K562 (cell line): ENCODE data around the gene QSOX2. TPM values are rescaled to one million over a fixed set of nuclear protein-coding genes. Genes with fewer than 3 reads are reported as not detected.

Experiments used
- ATAC-seq: fragments of 200-7000 bp; cut with Tn5 transposase; 3 replicates; pipeline ENCODE4 v1.9.1; 2020; ENCODE audit warnings: moderate library complexity
- BruUV-seq: library from RNA; stranded (reverse); fragments of 400-500 nt; replicated peaks from 2 replicates; lab custom pipeline; 2021; lab: Mats Ljungman, UMichigan
- CTCF ChIA-PET: fragments of 300-600 bp; formaldehyde crosslinking; extraction: SDS; loops from one replicate; lab custom pipeline; 2021; ENCODE audit warnings: low intra/inter-chr PET ratio; lab: Yijun Ruan, JAX
- POLR2A ChIA-PET: fragments of 300-600, 350-650 bp; sonication (Branson Sonifier 250); formaldehyde crosslinking; extraction: SDS; loops from one replicate; lab custom pipeline; 2021; ENCODE audit warnings: antibody characterized with exemption, inconsistent platforms; lab: Yijun Ruan, JAX
- DNase-seq, 4 experiments: peaks; one replicate each; pipeline versions ENCODE4 v3.0.0 to v3.0.0-alpha.2; 2011 to 2018; ENCODE audit warnings: low spot score in 3 of 4, mixed read lengths in 3 of 4; ENCODE audit errors: extremely low read depth in 1 of 4
- FAIRE-seq: peaks from 2 replicates; lab custom pipeline; 2011; peaks lifted over from hg19 to GRCh38; lab: Jason Lieb, UNC
- H2AFZ ChIP-seq: 2 replicates; pipeline ENCODE4 v1.6.0; 2011; ENCODE audit warnings: low read depth, low read length, control low read depth, inconsistent platforms
- H3K27ac ChIP-seq: fragments of 200-600 bp; 3 replicates; pipeline ENCODE4 v1.8.0; 2011; ENCODE audit warnings: low read depth, mild to moderate bottlenecking, control low read depth, inconsistent platforms, low read length, moderate library complexity, mixed read lengths; ENCODE audit errors: extremely low read depth
- H3K27me3 ChIP-seq, 2 experiments: fragments of 300-600 bp in 1 of 2; 2 replicates in 1 of 2; 3 replicates in 1 of 2; pipeline versions ENCODE4 v1.6.0 to v1.8.0; 2011; ENCODE audit warnings: inconsistent platforms in 2 of 2, low read length in 2 of 2, mild to moderate bottlenecking in 1 of 2, mixed read lengths in 1 of 2, moderate library complexity in 1 of 2; ENCODE audit not compliant: control insufficient read depth in 2 of 2, insufficient read depth in 2 of 2
- H3K36me3 ChIP-seq: fragments of 300-600 bp; 3 replicates; pipeline ENCODE4 v1.8.0; 2011; ENCODE audit warnings: mild to moderate bottlenecking, low read length, inconsistent platforms; ENCODE audit not compliant: control insufficient read depth, insufficient read depth
- H3K4me1 ChIP-seq, 2 experiments: fragments of 200-600 bp in 1 of 2; replicated peaks in 1 of 2; 2 replicates in 1 of 2; 3 replicates in 1 of 2; pipeline versions ENCODE4 v1.5.1 to v1.8.0; 2011; ENCODE audit warnings: inconsistent platforms in 2 of 2, low read length in 2 of 2, mild to moderate bottlenecking in 1 of 2, mixed read lengths in 1 of 2, moderate library complexity in 1 of 2; ENCODE audit not compliant: control insufficient read depth in 2 of 2, insufficient read depth in 2 of 2
- H3K4me2 ChIP-seq: 2 replicates; pipeline ENCODE4 v1.6.1; 2011; ENCODE audit warnings: low read length, control low read depth, inconsistent platforms, mixed read lengths; ENCODE audit not compliant: insufficient read depth
- H3K4me3 ChIP-seq: fragments of 200-600 bp; sonication (generic), shearing (Covaris generic); 2 replicates; pipeline ENCODE4 v1.5.1; 2016; ENCODE audit warnings: control low read depth, inconsistent platforms
- H3K79me2 ChIP-seq: fragments of 200-600 bp; 3 replicates; pipeline ENCODE4 v1.8.0; 2011; ENCODE audit warnings: low read length, inconsistent platforms; ENCODE audit not compliant: control insufficient read depth, insufficient read depth
- H3K9ac ChIP-seq, 2 experiments: 2 replicates each; pipeline versions ENCODE4 v1.6.0 to v1.6.1; 2011; ENCODE audit warnings: low read depth in 2 of 2, low read length in 2 of 2, control low read depth in 1 of 2, inconsistent platforms in 1 of 2, mild to moderate bottlenecking in 1 of 2, mixed read lengths in 1 of 2; ENCODE audit not compliant: insufficient read depth in 1 of 2
- H3K9me1 ChIP-seq: one replicate; pipeline ENCODE4 v1.6.0; 2011; ENCODE audit warnings: inconsistent platforms, mild to moderate bottlenecking, low read length, moderate library complexity; ENCODE audit not compliant: control insufficient read depth, insufficient read depth
- H3K9me3 ChIP-seq: replicated peaks from 2 replicates; pipeline ENCODE4 v1.5.1; 2011; ENCODE audit warnings: low read depth, low read length, inconsistent platforms; ENCODE audit not compliant: control insufficient read depth, insufficient read depth
- H4K20me1 ChIP-seq: replicated peaks from 2 replicates; pipeline ENCODE4 v1.6.1; 2011; ENCODE audit warnings: low read length, inconsistent platforms, mixed read lengths; ENCODE audit not compliant: control insufficient read depth, insufficient read depth
- FIP1L1 ChIP-seq: fragments of 200-400 bp; formaldehyde crosslinking; IDR thresholded peaks from 2 replicates; pipeline ENCODE4 v1.6.1; 2018; ENCODE audit warnings: mild to moderate bottlenecking, low read depth, low read length; ENCODE audit not compliant: poor library complexity, severe bottlenecking
- JUND ChIP-seq, 2 experiments: IDR thresholded peaks; 2 replicates in 1 of 2; 3 replicates in 1 of 2; pipeline ENCODE4 v1.6.1; 2011; ENCODE audit warnings: borderline replicate concordance in 2 of 2, low read depth in 2 of 2, low read length in 2 of 2, improper control_type of control experiment in 1 of 2, missing biosample characterization in 1 of 2, missing genetic modification characterization in 1 of 2, missing genetic modification reagents in 1 of 2
- KDM5B ChIP-seq: fragments of 200-600 bp; sonication (generic); IDR thresholded peaks from 2 replicates; pipeline ENCODE4 v1.6.1; 2012; ENCODE audit warnings: low read depth, mild to moderate bottlenecking, moderate library complexity, low read length, control low read depth, inconsistent platforms; ENCODE audit not compliant: insufficient replicate concordance
- ZKSCAN1 ChIP-seq: fragments of 150-350 bp; IDR thresholded peaks from 2 replicates; pipeline ENCODE4 v1.6.1; 2016; ENCODE audit warnings: low read depth, low read length
- ZNF12 ChIP-seq: sonication (generic); formaldehyde crosslinking; IDR thresholded peaks from 2 replicates; pipeline ENCODE4 v1.4.0; 2020; ENCODE audit warnings: mild to moderate bottlenecking, missing genetic modification reagents
- ZNF695 ChIP-seq: fragments of 450-650 bp; formaldehyde crosslinking; IDR thresholded peaks from 2 replicates; pipeline ENCODE4 v1.4.0; 2020; ENCODE audit warnings: mild to moderate bottlenecking, moderate library complexity
- ZNF77 ChIP-seq: fragments of 250-450 bp; sonication (Bioruptor Pico); IDR thresholded peaks from 2 replicates; pipeline ENCODE4 v1.5.0; 2020
- ZNF780A ChIP-seq: fragments of 250-450 bp; sonication (Bioruptor Pico); IDR thresholded peaks from 2 replicates; pipeline ENCODE4 v1.5.0; 2021; ENCODE audit warnings: mild to moderate bottlenecking
- WGBS: fragments of 100-300 bp; shearing (Covaris generic); methylation state at CpG from one replicate; pipeline ENCODE4 v1.1.6; 2016; ENCODE audit warnings: low coverage, mixed read lengths; ENCODE audit not compliant: insufficient coverage; ENCODE audit errors: missing lambda C conversion rate; 5-methylcytosine and 5-hydroxymethylcytosine counted together
- in situ Hi-C: fragments of 300-500 bp; cut with MboI; formaldehyde crosslinking; loops from 4 replicates; pipeline ENCODE4 v1.15.0; 2018; ENCODE audit warnings: inconsistent platforms, mixed read lengths
- intact Hi-C: fragments of 100-400 bp; cut with micrococcal nuclease; formaldehyde crosslinking; loops from 2 replicates; pipeline ENCODE4 v1.14.2; 2022
- polyA plus RNA-seq, 8 experiments: library from polyadenylated mRNA; depleted of rRNA in 4 of 8; stranded (reverse) in 5 of 8; unstranded in 3 of 8; fragments of >200 nt; fragmentation: Nextera tagmentation in 2 of 8; fragmentation: Illumina TruSeq in 1 of 8; extraction: Ambion mirVana in 2 of 8; extraction: Trizol in 1 of 8; gene quantifications; 2 replicates each; pipeline versions ENCODE4 v1.2.1 to v1.2.3, GENCODE V29; 2011 to 2014; ENCODE audit warnings: inconsistent platforms in 1 of 8, missing spikeins in 1 of 8
- total RNA-seq, 7 experiments: library from RNA; depleted of rRNA in 6 of 7; stranded (reverse); fragments of >200 nt in 6 of 7; fragmentation: Illumina TruSeq in 2 of 7; extraction: Trizol in 2 of 7; gene quantifications; 2 replicates each; pipeline versions ENCODE4 v1.2.1 to v1.2.3, GENCODE V29; 2011 to 2021; ENCODE audit warnings: low replicate concordance in 1 of 7
- TF ChIP-seq, protein P1 (sequence below): fragments of 450-650 bp; formaldehyde crosslinking; IDR thresholded peaks from 2 replicates; pipeline ENCODE4 v1.4.0; 2022; ENCODE audit warnings: mild to moderate bottlenecking, moderate library complexity
- TF ChIP-seq, protein P2 (sequence below): fragments of 450-650 bp; formaldehyde crosslinking; IDR thresholded peaks from 2 replicates; pipeline ENCODE4 v1.4.0; 2020; ENCODE audit warnings: mild to moderate bottlenecking, moderate library complexity
- TF ChIP-seq, protein P3 (sequence below), 2 experiments: fragments of 450-650 bp; IDR thresholded peaks; 2 replicates each; pipeline ENCODE4 v1.6.1; 2016

Gene QSOX2
- total and polyA plus RNA-seq, 9 of the 15 experiments (the other 6 are each of a cell fraction or from before 2014, with no cell fraction given): 0.51 to 23.7 (median 12.7) TPM

DNA sequence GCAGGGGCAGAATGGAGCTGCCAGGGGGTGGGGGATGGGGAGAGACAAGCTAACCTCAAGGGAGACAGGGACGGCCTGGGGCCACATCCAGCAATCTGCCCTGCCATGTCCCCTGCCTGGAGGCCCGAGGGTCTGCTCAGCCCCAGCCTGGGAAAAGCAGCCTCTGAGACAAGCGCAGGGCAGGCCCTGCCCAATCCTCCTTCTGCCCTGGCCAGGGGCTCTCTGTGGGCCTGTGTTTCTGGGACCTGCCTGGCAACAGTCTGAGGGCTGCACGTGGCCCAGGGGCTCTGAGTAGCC is 13.9 kb upstream of the QSOX2 start:
- Histone ChIP-seq H2AFZ (no peak overlapping the region), H3K9ac (no peak overlapping the region; a peak in 1 of 4 replicates), H3K4me3 (no peak overlapping the region), H3K27me3 (peaks cover 18 to 62% of the 10 kb centered on the region in 2 experiments; a peak in 4 of 5 replicates), H3K4me1 (peaks cover 0 to 83% of the 10 kb centered on the region in 2 experiments; a peak in 3 of 5 replicates), H4K20me1 (no peaks in the 10 kb centered on the region; the same call in none of the 2 replicates), H3K36me3 (no peaks in the 10 kb centered on the region), H3K9me1 (no peaks in the 10 kb centered on the region), H3K4me2 (no peak overlapping the region), H3K27ac (no peak overlapping the region), H3K9me3 (no peaks in the 10 kb centered on the region), H3K79me2 (no peaks in the 10 kb centered on the region)
- intact Hi-C loops: no loop called here
- in situ Hi-C loops: no loop called here
- ATAC-seq (no peak), DNase-seq (no peak), FAIRE-seq (no peak)
- ChIA-PET CTCF (no interaction called here), POLR2A (no interaction called here)
- TF ChIP-seq ZNF12 (CRISPR knock-in tag) (no peak), ZNF77 (no peak)
- TF ChIP-seq, protein P1, sequence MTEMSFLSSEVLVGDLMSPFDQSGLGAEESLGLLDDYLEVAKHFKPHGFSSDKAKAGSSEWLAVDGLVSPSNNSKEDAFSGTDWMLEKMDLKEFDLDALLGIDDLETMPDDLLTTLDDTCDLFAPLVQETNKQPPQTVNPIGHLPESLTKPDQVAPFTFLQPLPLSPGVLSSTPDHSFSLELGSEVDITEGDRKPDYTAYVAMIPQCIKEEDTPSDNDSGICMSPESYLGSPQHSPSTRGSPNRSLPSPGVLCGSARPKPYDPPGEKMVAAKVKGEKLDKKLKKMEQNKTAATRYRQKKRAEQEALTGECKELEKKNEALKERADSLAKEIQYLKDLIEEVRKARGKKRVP (CRISPR knock-in tag): no peak
- WGBS: 15% methylated on average over 4 of the region's 4 CpGs
- BruUV-seq: no TSS peak

DNA sequence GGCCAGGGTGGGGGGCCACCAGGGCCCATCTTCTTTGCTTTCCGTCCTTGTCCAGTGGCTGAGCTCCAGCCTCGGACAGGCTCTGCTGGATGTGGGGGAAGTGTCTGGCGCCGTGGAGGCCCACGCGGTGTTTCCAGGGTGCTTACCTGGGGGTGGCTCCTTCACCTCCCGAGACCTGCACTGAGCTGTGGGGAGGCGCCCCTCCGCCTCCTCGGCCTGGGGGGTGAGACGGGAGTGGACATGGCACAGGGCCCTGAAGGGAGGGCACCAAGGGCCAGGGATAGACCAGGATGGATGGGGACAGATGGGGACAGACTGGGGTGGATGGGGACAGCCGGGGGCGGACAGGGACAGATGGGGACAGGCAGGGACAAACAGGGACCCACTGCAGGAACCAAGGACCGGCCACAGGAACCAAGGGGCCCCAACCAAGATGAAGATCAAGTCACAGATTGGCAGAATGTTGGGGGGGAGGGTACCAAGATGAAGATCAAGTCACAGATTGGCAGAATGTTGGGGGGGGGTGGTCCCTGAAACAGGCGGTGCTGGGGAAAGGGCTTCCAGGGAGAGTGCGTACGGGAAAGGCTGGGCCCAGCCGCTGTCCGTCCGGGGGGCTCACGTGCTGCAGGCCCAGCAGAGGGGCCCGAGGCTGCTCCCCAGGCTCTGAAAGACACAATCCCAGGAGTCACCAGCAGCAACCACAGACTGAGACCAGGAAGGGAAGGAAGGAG is 13.3 kb upstream of the QSOX2 start:
- DNase-seq (no peak), FAIRE-seq (no peak), ATAC-seq (no peak)
- POLR2A ChIA-PET: no interaction called here
- BruUV-seq: no TSS peak
- H3K4me3 ChIP-seq: no peak overlapping the region
- no peaks in the 10 kb centered on the region for H3K9me3 ChIP-seq
- H3K79me2 ChIP-seq: no peaks in the 10 kb centered on the region
- in situ Hi-C loops (no loop called here), intact Hi-C loops (no loop called here)
- no peak overlapping the region for H3K27ac ChIP-seq
- peaks cover 17 to 57% of the 10 kb centered on the region in 2 experiments; a peak in 4 of 5 replicates for H3K27me3 ChIP-seq
- no peak overlapping the region for H3K4me2 ChIP-seq
- no peaks in the 10 kb centered on the region; the same call in none of the 2 replicates for H4K20me1 ChIP-seq
- H3K9me1 ChIP-seq: no peaks in the 10 kb centered on the region
- CTCF ChIA-PET: no interaction called here
- no peak overlapping the region for H2AFZ ChIP-seq
- no peaks in the 10 kb centered on the region for H3K36me3 ChIP-seq
- H3K9ac ChIP-seq: no peak overlapping the region
- peaks cover 0 to 83% of the 10 kb centered on the region in 2 experiments; a peak in 3 of 5 replicates for H3K4me1 ChIP-seq
- 39% methylated on average over 21 of the region's 22 CpGs for WGBS
- TF ChIP-seq JUND (IDR thresholded peaks at IDR 0.05; ENCODE audit: borderline replicate concordance, low read depth, low read length): no peak
- no peak for TF ChIP-seq JUND (tag; IDR thresholded peaks at IDR 0.05; ENCODE audit: borderline replicate concordance, low read depth, low read length)
- TF ChIP-seq, protein P2, sequence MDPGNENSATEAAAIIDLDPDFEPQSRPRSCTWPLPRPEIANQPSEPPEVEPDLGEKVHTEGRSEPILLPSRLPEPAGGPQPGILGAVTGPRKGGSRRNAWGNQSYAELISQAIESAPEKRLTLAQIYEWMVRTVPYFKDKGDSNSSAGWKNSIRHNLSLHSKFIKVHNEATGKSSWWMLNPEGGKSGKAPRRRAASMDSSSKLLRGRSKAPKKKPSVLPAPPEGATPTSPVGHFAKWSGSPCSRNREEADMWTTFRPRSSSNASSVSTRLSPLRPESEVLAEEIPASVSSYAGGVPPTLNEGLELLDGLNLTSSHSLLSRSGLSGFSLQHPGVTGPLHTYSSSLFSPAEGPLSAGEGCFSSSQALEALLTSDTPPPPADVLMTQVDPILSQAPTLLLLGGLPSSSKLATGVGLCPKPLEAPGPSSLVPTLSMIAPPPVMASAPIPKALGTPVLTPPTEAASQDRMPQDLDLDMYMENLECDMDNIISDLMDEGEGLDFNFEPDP (CRISPR knock-in tag): no peak
- no peak for TF ChIP-seq ZNF695 (CRISPR knock-in tag)
- TF ChIP-seq, protein P3, sequence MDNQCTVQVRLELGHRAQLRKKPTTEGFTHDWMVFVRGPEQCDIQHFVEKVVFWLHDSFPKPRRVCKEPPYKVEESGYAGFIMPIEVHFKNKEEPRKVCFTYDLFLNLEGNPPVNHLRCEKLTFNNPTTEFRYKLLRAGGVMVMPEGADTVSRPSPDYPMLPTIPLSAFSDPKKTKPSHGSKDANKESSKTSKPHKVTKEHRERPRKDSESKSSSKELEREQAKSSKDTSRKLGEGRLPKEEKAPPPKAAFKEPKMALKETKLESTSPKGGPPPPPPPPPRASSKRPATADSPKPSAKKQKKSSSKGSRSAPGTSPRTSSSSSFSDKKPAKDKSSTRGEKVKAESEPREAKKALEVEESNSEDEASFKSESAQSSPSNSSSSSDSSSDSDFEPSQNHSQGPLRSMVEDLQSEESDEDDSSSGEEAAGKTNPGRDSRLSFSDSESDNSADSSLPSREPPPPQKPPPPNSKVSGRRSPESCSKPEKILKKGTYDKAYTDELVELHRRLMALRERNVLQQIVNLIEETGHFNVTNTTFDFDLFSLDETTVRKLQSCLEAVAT (IDR thresholded peaks at IDR 0.05): no peak
- TF ChIP-seq ZKSCAN1: no peak
- no peak for TF ChIP-seq FIP1L1
- no peak for TF ChIP-seq ZNF780A (CRISPR knock-in tag)
- no peak for TF ChIP-seq KDM5B
